Panc1 (cell line): ENCODE measurements around the gene SERPIND1. TPM values are rescaled to one million over a fixed set of nuclear protein-coding genes. Genes with fewer than 3 reads are reported as not detected.

ENCODE experiments used
- ATAC-seq: fragments of 200-7000 bp; cut with Tn5 transposase; 2 replicates; pipeline ENCODE4 v1.9.1; 2020; ENCODE audit warnings: mild to moderate bottlenecking, moderate library complexity
- BruUV-seq: library from RNA; stranded (reverse); fragments of 400-500 nt; replicated peaks from 2 replicates; lab custom pipeline; 2021; lab: Mats Ljungman, UMichigan
- CTCF ChIA-PET: fragments of 300-600 bp; sonication (Branson Sonifier 250); formaldehyde crosslinking; loops from one replicate; lab custom pipeline; 2022; ENCODE audit warnings: antibody characterized with exemption; lab: Charles Lee
- POLR2A ChIA-PET: fragments of 300-600 bp; sonication (Branson Sonifier 250); formaldehyde crosslinking; loops from one replicate; lab custom pipeline; 2022; ENCODE audit warnings: antibody characterized with exemption; lab: Charles Lee
- DNase-seq: peaks from one replicate; pipeline ENCODE4 v3.0.0-alpha.2; 2010; ENCODE audit warnings: low read depth, low spot score
- H3K27ac ChIP-seq: 2 replicates; pipeline ENCODE4 v1.5.1; 2011; ENCODE audit warnings: mild to moderate bottlenecking, low read length, inconsistent platforms
- H3K27me3 ChIP-seq: fragments of 200-500 bp; sonication (Bioruptor generic); 2 replicates; pipeline ENCODE4 v1.6.0; 2014; ENCODE audit warnings: low read length, inconsistent platforms; ENCODE audit not compliant: control insufficient read depth, insufficient read depth
- H3K36me3 ChIP-seq: fragments of 200-500 bp; sonication (Bioruptor generic); 2 replicates; pipeline ENCODE4 v1.5.1; 2014; ENCODE audit warnings: inconsistent platforms, mild to moderate bottlenecking, low read length, moderate library complexity; ENCODE audit not compliant: control insufficient read depth, insufficient read depth
- H3K4me1 ChIP-seq: 2 replicates; pipeline ENCODE4 v1.5.1; 2011; ENCODE audit warnings: inconsistent platforms, mild to moderate bottlenecking, low read length, moderate library complexity; ENCODE audit not compliant: control insufficient read depth, insufficient read depth
- H3K4me3 ChIP-seq, 2 experiments: 2 replicates each; pipeline ENCODE4 v1.5.1; 2011 to 2012; ENCODE audit warnings: low read depth in 2 of 2, low read length in 2 of 2, mild to moderate bottlenecking in 2 of 2, inconsistent platforms in 1 of 2, moderate library complexity in 1 of 2
- H3K9me3 ChIP-seq: fragments of 200-500 bp; sonication (Bioruptor generic); 2 replicates; pipeline ENCODE4 v1.5.1; 2014; ENCODE audit warnings: low read depth, mild to moderate bottlenecking, inconsistent platforms, low read length, moderate library complexity; ENCODE audit not compliant: control insufficient read depth, insufficient read depth
- CTCF ChIP-seq: fragments of 450-650 bp; IDR thresholded peaks from 2 replicates; pipeline ENCODE4 v1.5.1; 2017; ENCODE audit warnings: mild to moderate bottlenecking
- POLR2AphosphoS5 ChIP-seq: IDR thresholded peaks from 2 replicates; pipeline ENCODE4 v1.6.1; 2012; ENCODE audit warnings: mild to moderate bottlenecking, low read depth, low read length, moderate library complexity
- SIN3A ChIP-seq: IDR thresholded peaks from 2 replicates; pipeline ENCODE4 v1.6.1; 2012; ENCODE audit warnings: low read depth, mild to moderate bottlenecking, low read length, moderate library complexity, borderline replicate concordance; ENCODE audit not compliant: insufficient read depth
- TCF7L2 ChIP-seq: IDR thresholded peaks from 2 replicates; pipeline ENCODE4 v1.6.1; 2011; ENCODE audit warnings: mild to moderate bottlenecking, low read depth, low read length, inconsistent platforms
- in situ Hi-C: cut with HindIII; loops from 2 replicates; pipeline ENCODE4 v1.10.0; 2016; ENCODE audit warnings: low sequenced_read_pairs, low pct_unique_long_range_greater_than_20kb
- intact Hi-C: fragments of 100-400 bp; cut with micrococcal nuclease; formaldehyde crosslinking; loops from one replicate; pipeline ENCODE4 v1.10.0; 2022; ENCODE audit not compliant: unreplicated experiment
- total RNA-seq: library from RNA; stranded (reverse); gene quantifications from one replicate; pipeline ENCODE4 v1.2.1, GENCODE V29; 2021; ENCODE audit not compliant: unreplicated experiment
- TF ChIP-seq, protein P1 (sequence below), 2 experiments: IDR thresholded peaks; 2 replicates each; pipeline ENCODE4 v1.6.1; 2011 to 2012; ENCODE audit warnings: low read depth in 2 of 2, control low read depth in 1 of 2, low read length in 1 of 2, mild to moderate bottlenecking in 1 of 2, moderate library complexity in 1 of 2; ENCODE audit not compliant: insufficient read depth in 1 of 2

Gene SERPIND1
- total RNA-seq, 1 experiment from 2014 or later = 0.18 TPM

- POLR2A ChIA-PET = no interaction called here
- no peak overlapping the region for H3K4me3 ChIP-seq
- no peak overlapping the region for H3K27ac ChIP-seq
- TF ChIP-seq, protein P1, sequence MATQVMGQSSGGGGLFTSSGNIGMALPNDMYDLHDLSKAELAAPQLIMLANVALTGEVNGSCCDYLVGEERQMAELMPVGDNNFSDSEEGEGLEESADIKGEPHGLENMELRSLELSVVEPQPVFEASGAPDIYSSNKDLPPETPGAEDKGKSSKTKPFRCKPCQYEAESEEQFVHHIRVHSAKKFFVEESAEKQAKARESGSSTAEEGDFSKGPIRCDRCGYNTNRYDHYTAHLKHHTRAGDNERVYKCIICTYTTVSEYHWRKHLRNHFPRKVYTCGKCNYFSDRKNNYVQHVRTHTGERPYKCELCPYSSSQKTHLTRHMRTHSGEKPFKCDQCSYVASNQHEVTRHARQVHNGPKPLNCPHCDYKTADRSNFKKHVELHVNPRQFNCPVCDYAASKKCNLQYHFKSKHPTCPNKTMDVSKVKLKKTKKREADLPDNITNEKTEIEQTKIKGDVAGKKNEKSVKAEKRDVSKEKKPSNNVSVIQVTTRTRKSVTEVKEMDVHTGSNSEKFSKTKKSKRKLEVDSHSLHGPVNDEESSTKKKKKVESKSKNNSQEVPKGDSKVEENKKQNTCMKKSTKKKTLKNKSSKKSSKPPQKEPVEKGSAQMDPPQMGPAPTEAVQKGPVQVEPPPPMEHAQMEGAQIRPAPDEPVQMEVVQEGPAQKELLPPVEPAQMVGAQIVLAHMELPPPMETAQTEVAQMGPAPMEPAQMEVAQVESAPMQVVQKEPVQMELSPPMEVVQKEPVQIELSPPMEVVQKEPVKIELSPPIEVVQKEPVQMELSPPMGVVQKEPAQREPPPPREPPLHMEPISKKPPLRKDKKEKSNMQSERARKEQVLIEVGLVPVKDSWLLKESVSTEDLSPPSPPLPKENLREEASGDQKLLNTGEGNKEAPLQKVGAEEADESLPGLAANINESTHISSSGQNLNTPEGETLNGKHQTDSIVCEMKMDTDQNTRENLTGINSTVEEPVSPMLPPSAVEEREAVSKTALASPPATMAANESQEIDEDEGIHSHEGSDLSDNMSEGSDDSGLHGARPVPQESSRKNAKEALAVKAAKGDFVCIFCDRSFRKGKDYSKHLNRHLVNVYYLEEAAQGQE (IDR thresholded peaks at IDR 0.05; ENCODE audit: insufficient read depth in 1 of 2, low read depth in 2 of 2, low read length in 1 of 2) = no peak
- no peak for TF ChIP-seq POLR2AphosphoS5
- TF ChIP-seq TCF7L2 = no peak
- TF ChIP-seq SIN3A = no peak
- TF ChIP-seq CTCF = no peak
- in situ Hi-C loops (no loop called here), intact Hi-C loops (no loop called here)
- H3K4me1 ChIP-seq = no peaks in the 10 kb centered on the region
- ATAC-seq (no peak), DNase-seq (no peak)
- H3K27me3 ChIP-seq = no peaks in the 10 kb centered on the region
- no peaks in the 10 kb centered on the region for H3K9me3 ChIP-seq
- no TSS peak for BruUV-seq
- peaks cover 4% of the 10 kb centered on the region; the same call in 1 of the 2 replicates for H3K36me3 ChIP-seq
- CTCF ChIA-PET = no interaction called here
Observed at GRCh38 chr22:20811971-20812660, 38.2 kb downstream of the SERPIND1 start.

DNA sequence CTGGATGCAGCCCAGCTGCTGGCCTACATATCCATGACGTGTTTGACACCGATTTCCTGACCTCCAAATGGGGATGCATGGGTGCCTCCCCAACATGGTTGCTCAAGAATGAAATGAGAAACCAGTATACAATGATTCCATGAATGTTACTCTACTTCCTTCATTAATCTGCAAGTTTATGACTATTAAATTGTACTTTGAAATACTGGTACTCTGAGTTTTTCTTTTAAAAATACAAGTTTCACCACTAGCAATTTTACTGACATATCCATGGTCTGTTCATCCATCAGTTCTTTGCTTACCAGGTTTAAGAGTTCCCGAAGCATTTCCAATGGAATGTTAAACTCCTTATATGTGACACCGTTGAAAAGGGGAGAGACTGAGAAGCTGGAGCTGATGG lies 39.1 kb downstream of the SERPIND1 start:
- no peak for ATAC-seq
- no TSS peak for BruUV-seq

More for the DNA sequence above, 39.1 kb downstream of the SERPIND1 start:
- CTCF ChIA-PET = no interaction called here
- H3K9me3 ChIP-seq = no peaks in the 10 kb centered on the region
- H3K27ac ChIP-seq = no peak overlapping the region
- no peak for DNase-seq
- in situ Hi-C loops (no loop called here), intact Hi-C loops (no loop called here)
- no peak overlapping the region for H3K4me3 ChIP-seq
- H3K27me3 ChIP-seq = no peaks in the 10 kb centered on the region
- POLR2A ChIA-PET = interaction anchor here (0.5 kb wide), 1 partner anchor 25 kb away, joined by 5 read pairs; no protein-coding TSS in a partner anchor
- no peaks in the 10 kb centered on the region for H3K4me1 ChIP-seq
- H3K36me3 ChIP-seq = peaks cover 4% of the 10 kb centered on the region; the same call in 1 of the 2 replicates
- TF ChIP-seq CTCF (no peak), SIN3A (no peak), POLR2AphosphoS5 (no peak), TCF7L2 (no peak)
- TF ChIP-seq, protein P1 (IDR thresholded peaks at IDR 0.05; ENCODE audit: insufficient read depth in 1 of 2, low read depth in 2 of 2, low read length in 1 of 2) = no peak
